HG02885 (cell line): Measurements from ENCODE around the gene OCA2.
"Not testable (repeated sequence)": the region's sequence is repeated elsewhere in the genome, so short reads cannot be mapped to it uniquely, and the experiment has no call there.

Experiments
- ATAC-seq: cut with Tn5 transposase; IDR thresholded peaks from one replicate; pipeline ENCODE4 v1.9.1; 2021; ENCODE audit warnings: mild to moderate bottlenecking; ENCODE audit not compliant: unreplicated experiment, poor library complexity

OCA2 gene

DNA sequence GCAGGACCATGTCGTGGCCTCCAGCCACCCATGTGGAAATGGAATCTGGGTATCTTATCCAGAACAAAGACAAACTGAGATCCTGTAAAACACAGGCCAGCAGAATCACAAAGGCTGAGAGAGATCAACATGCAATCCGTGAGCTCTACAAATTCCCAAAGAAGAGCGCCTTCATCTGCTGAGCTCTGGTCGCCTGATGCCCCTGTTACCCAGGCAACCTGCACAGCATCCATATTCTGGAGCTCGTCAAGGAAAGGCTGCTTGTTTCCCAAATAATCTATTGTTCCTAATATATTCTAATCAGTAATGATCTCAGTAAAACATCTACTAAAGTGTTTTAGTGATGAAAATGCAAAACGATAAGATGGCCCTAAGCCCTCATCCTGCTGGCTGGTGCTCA is 133.6 kb downstream of the OCA2 start:
- no peak for ATAC-seq

DNA sequence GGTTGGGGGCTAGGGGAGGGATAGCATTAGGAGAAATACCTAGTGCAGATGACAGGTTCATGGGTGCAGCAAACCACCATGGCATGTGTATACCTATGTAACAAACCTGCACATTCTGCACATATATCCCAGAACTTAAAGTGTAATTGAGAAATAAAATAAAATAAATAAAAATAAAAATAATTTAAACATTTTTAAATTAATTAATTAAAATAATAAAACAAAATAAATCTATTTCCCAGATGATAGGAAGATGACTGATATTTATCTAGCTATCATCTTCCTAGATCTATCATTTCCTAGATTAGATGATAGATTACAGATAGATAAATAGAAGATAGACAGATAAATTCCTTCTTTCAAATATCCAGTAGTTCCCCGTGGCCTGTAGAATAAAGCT is 137.3 kb downstream of the OCA2 start:
- ATAC-seq = no peak

DNA sequence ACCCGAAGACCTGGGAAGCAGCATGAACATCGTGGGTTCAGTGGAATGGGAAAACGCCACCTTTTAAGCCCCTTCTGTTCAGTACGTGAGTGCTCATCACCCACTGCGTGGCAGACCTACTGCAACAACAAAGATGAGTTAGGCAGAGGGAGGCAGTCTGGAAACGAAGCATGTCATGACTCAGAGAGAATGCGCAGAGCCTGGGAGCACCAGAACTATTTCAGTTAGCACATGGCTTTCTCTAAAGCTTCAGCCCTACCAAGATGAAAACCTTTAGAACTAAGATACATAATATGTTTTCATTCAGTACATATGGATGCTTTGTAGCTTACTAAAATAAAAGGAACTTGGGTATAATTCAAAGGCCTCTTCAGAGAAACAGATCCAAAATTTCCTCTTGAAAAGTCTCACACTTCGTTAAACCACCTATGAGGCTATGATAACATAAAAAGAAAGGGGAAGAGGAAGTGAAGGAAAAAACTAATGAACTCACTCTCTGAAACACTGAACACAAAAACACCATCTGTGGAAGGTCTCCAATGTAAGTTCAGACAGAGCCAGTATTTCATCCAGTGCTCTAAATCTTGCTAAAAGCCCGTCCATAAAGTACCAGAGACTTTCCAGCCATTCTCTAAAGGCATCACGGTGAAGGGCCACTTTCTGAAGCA is 140.1 kb downstream of the OCA2 start:
- no peak for ATAC-seq

DNA sequence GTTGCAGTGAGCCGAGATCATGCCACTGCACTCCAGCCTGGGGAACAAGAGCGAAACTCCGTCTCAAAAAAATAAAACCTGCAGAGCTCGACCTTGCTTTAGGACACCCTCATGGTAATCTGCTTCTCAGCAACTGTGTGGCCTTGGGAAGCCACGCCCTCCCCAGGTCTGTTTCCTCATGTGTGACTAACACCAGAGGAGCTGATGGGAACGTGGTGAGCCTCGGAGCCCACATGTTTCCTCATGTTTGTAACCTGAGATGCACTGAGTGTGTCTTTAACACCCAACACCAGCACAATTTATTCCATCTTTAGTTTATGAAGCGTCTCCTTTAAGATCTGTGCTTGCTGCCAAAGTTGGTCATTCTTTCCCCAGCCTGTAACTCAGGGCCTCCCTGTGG is 142.8 kb downstream of the OCA2 start:
- no peak for ATAC-seq

DNA sequence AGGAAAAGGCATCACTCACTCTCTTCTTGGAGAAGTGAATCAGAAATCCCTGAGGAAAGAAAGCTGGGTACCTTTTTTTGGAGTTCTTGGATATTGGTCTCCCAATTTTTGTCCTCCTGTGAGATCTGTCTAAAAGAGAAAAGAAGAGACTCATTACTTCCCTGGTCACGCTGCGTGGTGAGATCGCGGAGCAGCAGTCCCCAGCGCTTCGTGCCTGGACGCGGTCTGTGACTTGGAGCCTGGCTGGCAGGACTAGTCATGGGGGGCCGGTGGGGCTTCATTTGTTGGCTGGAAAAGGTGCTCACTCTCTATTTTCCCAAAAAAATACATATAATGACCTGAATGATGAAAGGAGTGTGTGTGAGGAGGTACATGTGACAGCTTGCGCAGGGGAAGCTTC is 144.0 kb downstream of the OCA2 start:
- no peak for ATAC-seq

DNA sequence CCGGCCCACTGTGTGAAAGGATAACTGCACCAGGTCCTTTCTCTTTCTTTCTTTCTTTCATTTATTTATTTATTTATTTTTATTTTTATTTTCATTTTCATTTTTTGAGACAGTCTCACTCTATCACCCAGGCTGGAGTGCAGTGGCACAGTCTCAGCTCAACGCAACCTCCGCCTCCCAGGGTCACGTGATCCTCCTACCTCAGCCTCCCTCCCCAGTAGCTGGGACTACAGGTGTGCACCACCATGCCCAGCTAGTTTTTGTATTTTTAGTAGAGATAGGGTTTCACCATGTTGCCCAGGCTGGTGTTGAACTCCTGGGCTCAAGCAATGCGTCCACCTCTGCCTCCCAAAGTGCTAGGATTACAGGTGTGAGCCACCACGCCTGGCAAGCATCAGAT is 146.5 kb downstream of the OCA2 start:
- not testable (repeated sequence) for ATAC-seq

DNA sequence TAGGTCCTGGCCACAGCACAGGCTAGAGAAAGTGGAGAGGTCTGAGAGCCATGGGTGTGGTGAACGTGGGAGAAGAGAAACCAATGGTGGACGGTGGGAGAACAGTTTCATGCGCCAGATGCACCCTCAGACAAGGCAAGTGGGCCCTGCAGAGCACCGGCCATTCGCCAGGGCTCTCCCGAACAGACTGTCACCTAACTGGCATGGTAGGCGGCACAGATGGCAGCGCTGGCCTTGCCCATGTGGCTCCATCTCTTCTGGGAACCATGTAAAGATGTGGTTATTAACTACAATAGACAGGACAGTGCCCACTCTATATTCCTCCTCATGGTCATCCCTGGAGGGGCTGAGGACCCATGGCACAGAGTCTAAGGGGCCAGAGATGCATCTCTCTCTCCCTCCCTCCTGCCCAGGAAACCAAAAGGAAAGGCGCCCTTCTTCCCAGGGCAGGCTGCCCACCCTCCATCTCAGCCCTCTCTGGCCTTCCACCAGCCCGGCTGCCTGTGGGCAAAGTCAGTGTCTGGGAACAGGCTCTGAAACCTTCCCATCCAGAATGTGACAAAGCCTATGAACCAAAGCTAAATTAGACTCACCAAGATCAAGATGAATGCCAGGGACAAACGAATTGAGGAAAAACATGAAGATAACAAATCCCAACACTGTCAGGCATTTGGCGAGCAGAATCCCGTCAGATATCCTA is 147.8 kb downstream of the OCA2 start:
- ATAC-seq = no peak

DNA sequence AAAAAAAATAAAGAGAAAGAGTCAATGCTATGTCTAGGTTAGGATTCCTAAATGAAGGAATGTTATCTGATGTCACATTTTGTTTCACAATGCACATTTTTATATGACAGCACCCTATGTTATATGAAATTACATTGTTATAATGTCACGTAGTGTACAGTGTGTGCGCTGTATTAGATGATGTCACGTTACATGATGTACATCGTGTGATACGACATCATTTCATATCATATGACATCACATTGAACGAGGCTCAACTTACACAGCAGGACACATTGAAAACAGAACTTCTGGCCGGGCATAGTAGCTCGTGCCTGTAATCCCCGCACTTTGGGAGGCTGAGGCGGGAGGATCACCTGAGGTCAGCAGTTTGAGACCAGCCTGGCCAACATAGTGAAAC is 150.0 kb downstream of the OCA2 start:
- ATAC-seq = no peak

DNA sequence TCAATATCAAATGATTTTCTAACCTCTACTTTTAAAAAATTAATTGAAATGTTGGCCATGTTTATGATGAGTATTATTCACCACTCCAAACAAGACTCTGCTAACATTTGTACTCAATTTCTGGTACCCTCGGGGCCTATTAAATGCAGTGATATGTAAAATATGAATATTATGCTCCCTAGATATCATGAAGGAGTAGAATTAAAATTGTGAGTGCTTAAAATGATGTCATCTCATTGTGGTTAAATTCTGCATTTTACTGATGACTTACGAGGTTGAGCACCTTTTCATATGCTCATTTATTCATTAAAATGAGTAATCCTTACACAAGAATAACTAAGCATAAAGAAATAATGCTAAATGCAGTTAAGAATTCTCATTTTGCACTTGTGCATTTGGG is 159.9 kb downstream of the OCA2 start:
- ATAC-seq = no peak

DNA sequence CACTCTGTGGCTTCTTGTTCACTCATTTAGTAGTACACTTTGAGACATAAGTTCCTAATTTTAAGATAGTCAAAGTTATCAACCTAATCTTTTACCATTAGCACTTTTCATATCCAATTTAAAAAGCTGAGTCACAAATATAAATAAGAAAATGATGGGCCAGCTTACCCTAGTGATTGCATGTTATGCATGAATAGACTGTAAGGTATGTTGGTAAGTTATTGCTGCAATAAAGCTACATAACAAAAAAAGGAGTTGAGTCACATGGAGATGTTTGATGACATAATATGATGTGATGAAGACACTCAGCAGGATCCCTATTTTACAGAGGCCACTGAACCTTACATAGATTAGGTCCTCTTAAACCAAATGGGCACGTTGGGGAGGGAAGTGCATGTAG is 161.3 kb downstream of the OCA2 start:
- no peak for ATAC-seq

DNA sequence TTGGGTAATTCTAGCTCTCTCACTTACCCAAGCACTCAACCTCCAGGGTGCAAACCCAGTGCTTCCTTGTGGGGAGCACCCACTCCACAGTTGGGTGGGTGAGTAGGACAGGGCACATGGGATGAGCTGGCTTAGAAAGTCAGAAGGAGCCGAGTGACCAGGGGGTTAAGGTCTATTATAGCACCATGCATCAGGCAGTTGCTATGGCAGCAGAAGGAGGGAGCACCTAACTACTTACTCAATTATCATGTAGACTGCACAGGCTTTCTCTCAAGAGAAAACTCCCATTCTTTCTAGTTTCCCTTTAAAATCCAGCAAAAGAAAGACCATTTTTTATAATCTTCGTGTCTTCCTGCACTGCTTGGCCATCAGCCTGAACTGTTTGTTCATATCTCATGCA is 163.0 kb downstream of the OCA2 start:
- ATAC-seq = no peak

DNA sequence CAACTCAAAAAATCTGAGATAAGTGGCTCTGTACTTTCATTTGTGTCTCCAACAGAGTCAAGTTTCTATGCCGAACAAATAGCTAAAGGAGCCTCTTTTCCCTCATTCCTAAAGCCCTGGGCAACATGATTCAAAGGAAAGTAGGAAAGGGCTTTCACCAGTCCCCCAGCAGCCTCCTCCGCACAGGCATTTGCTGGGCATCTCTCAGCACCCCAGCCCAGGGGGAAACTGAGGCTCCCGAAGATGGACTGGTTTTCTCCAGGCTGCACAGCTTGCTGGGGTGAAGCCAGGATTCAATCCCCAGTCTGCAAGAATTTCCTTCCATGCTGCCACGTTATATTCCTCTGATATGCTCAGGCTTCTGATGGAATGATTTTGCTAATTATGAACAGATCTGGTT is 163.8 kb downstream of the OCA2 start:
- ATAC-seq = no peak

DNA sequence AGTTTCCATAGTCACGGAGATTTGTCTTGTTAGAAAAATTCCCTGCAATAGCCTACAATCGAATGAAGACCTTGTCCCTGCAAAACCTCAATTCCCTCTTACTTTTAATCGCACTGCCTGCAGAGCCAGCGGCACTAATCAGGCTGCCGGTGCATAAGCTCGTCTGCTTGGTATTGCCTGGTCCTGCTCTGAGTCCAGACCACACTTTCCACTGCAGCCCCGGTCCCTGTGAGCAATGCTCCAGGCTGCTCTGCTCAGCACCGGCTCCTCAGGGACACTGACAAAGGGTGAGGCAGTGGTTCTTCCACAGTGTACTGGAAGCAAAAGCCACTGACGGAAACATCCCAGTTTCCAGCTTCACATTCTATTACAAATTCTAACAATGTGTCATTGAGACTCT is 164.3 kb downstream of the OCA2 start:
- no peak for ATAC-seq

DNA sequence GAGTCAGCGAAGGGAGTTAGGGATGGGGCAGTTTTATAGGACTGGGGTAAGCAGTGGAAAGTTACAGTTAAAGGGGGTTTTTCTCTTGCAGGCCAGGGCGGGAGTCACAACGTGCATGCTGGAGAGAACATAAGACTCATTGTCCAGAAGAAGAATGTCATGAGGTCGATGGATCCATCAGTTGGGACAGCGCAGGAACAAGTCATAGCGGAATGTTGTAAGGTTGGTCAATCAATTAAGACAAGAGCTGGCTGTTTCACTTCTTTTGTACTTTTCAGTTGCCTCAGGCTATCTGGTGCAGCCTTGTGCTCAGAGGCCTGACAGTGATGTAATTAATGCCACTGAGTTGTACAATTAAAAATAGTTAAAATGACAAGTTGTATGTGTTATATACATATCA is 165.6 kb downstream of the OCA2 start:
- no peak for ATAC-seq

DNA sequence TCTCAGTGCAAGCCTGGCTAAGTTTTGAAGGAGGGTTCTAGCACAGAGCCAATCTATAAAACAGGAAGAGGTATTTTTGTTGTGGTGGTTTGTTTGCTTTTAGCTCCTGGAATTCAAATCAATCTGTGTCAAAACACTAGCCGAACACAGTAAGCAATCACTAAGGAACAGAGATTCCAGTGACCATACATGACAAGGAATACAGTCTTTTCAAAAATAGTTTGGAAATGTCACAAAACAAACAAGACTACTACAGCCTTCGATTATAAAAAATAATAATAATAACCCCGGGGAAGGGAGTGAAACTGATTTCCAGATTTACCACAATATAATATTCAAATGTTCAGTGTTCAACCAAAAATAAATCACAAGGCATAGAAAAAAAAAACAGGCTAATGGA is 166.5 kb downstream of the OCA2 start:
- no peak for ATAC-seq

DNA sequence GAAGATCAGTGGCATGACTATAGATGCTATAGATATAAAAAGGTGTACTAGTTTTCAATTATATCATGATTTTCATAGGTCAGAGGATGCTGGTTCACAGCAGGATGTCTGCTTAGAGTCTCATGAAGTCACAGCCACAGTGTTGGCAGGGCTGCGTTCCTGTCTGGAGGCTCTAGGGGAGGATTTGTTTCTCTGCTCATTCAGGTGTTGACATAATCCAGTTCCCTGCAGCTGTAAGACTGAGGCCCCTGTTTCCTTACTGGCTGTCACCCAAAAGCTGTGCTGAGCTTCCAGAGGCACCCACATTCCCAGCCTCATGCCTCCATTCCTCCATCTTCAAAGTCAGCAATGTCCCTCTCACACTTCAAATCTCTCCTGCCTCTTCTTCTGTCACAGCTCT is 170.7 kb downstream of the OCA2 start:
- no peak for ATAC-seq

DNA sequence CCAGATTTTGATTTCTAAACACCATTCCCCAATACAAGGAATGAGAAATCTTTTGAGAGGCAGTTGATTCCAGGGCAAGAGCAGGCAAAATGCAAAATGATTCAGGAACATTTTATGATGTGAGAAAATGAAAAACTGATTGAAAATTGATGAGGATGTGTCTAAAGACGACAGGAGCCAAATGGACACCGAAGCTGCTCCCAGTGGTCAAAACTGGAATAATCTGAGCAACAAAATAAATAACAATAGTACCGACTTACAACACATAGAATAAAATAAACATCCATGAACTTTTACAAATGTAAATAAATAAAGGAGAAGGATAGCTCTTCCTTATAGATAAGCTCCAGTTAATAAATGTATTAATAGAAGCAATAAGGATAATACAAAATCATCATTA is 186.8 kb downstream of the OCA2 start:
- no peak for ATAC-seq

DNA sequence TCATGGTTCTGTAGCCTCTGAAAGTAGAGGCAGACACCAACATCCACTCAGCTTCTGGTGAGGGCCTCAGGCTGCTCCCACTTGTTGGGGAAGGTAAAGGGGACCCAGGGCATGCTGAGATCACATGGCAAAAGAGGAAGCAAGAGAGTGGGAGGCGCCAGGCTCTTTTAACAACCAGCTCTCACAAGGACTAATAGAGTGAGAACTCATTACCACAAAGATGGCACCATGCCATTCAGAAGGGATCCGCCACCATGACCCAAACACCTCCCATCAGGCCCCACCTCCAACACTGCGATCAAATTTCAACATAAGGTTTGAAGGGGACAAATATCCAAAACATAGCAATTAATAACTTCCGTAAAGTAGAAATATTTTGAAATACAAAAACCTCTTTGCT is 192.3 kb downstream of the OCA2 start:
- no peak for ATAC-seq

DNA sequence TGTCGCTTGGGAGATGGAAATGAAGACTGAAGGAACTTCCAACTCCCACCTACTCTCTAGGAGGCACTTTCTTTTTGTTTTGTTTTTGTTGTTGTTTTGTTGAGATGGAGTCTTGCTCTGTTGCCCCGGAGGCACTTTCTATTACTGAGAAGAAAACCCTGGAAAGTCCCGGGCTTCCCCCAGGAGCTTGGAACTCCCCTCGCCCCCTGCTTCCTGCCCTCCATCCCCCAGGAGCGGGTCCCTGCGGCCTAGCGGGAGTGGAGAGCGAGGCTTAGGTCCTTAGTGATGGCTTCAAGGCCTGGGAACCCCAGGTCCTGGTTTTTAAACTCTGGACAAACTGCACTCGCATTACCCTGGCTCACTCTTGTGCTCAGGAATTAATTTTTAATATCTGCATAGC is 195.7 kb downstream of the OCA2 start:
- ATAC-seq = no peak

DNA sequence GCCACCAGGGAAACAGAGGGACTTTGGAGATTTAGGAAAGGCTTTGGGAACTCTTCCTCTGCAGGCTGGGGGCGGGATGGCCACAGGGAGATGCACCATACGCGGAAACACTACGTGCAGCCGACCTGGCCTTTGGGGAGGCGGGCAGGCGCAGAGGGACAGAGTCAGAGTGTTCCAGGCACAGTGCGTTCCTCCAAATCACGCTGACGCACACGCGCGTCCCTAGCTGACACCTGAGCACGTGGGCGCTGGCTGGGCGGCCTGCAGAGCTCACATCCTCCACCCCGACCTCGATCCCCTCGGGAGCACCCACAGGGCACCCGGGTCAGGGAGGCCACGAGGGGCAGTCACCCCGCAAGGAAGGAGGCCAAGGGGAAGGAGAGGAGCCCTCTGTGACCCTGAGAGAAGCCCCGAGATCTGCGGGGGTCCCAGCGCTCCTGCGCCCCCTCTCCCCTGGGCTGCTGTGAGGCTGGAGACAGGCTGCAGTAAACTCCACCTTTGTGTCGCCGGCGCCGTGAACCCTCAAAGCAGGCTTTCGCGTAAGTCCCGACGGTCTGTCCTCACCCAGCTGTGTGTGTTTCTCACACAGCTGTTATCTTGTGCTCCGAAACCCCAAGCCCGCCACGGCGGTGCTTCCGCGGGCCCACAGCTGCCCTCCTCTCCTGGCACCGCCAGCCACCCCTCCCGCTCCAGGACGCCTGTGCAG is 196.3 kb downstream of the OCA2 start:
- no peak for ATAC-seq

DNA sequence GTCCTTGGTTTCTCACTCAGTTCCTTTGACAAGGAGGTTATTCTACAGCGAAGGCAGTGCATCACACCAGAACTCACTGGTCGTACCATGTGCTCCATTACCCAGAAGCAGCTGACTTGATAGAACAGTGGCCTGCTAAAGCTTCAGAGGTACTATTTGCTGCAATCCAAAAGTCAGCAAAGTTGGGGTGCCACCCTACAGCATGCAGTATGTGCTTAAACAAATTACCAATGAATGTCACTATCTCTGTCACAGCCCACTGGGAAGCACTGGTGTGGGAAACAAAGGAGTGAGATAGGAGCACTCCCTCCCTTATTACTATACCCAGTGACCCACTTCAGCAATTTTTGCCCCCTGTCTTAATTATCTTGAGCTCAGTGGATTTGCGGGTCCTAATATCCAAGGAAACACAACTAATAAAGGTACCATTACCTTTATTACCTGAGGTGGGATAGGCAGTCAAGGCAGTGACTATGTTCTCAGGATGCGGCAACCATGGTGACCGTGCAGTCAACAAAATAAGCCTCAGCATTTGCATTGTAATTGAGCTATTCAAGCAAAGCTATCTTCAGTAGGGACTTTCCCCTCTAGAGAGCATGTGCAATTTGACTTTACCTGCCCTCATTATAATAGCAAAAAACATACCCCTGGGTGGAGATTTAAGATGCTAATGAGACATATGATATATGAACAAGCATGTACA is 199.4 kb downstream of the OCA2 start:
- ATAC-seq = no peak
